CD14-positive monocyte (primary cell): ENCODE measurements around the gene TAF15. TPM values are rescaled to one million over a fixed set of nuclear protein-coding genes. Genes with fewer than 3 reads are reported as not detected.

Experiments used
- DNase-seq, 3 donors: peaks; one replicate each; pipeline ENCODE4 v3.0.0-alpha.2; 2011 to 2022
- H2AFZ ChIP-seq: 2 replicates; pipeline ENCODE4 v1.6.0; 2012; ENCODE audit warnings: mild to moderate bottlenecking, low read depth, low read length, inconsistent platforms; ENCODE audit not compliant: insufficient read depth, poor library complexity, severe bottlenecking
- H3K27ac ChIP-seq, 2 donors: 1 replicate in 1 of 2; 2 replicates in 1 of 2; pipeline ENCODE4 v1.5.1; 2012 to 2013; ENCODE audit warnings: low read length in 2 of 2, control low read depth in 1 of 2, inconsistent platforms in 1 of 2, low read depth in 1 of 2, mild to moderate bottlenecking in 1 of 2
- H3K27me3 ChIP-seq, 2 donors: one replicate each; pipeline versions ENCODE4 v1.6.0 to v1.6.1; 2011 to 2013; ENCODE audit warnings: low read length in 2 of 2; ENCODE audit not compliant: control insufficient read depth in 2 of 2, insufficient read depth in 2 of 2
- H3K36me3 ChIP-seq, 2 donors: replicated peaks in 1 of 2; 1 replicate in 1 of 2; 2 replicates in 1 of 2; pipeline versions ENCODE4 v1.5.1 to v1.6.1; 2012 to 2013; ENCODE audit warnings: low read length in 2 of 2, control low read depth in 1 of 2, inconsistent platforms in 1 of 2, mild to moderate bottlenecking in 1 of 2; ENCODE audit not compliant: insufficient read depth in 2 of 2, control insufficient read depth in 1 of 2
- H3K4me1 ChIP-seq, 2 donors: 1 replicate in 1 of 2; 2 replicates in 1 of 2; pipeline versions ENCODE4 v1.5.1 to v1.6.1; 2012 to 2013; ENCODE audit warnings: low read length in 2 of 2, control low read depth in 1 of 2, inconsistent platforms in 1 of 2, mild to moderate bottlenecking in 1 of 2, moderate library complexity in 1 of 2; ENCODE audit not compliant: insufficient read depth in 2 of 2, control insufficient read depth in 1 of 2
- H3K4me2 ChIP-seq: replicated peaks from 2 replicates; pipeline ENCODE3; 2012; ENCODE audit warnings: low read length, moderate library complexity, mild to moderate bottlenecking; ENCODE audit not compliant: poor library complexity, severe bottlenecking; ENCODE audit errors: extremely low read depth
- H3K4me3 ChIP-seq, 3 experiments: fragments of 200-600 bp in 1 of 3; sonication (generic) in 1 of 3; replicated peaks in 1 of 3; 1 replicate in 2 of 3; 2 replicates in 1 of 3; pipeline ENCODE4 v1.5.1; 2011 to 2013; ENCODE audit warnings: low read length in 3 of 3, mild to moderate bottlenecking in 3 of 3, control low read depth in 2 of 3, low read depth in 2 of 3, inconsistent platforms in 1 of 3, moderate library complexity in 1 of 3
- H3K79me2 ChIP-seq: 2 replicates; pipeline ENCODE4 v1.6.0; 2012; ENCODE audit warnings: mild to moderate bottlenecking, control low read depth, inconsistent platforms, low read length, moderate library complexity; ENCODE audit not compliant: insufficient read depth
- H3K9ac ChIP-seq: 2 replicates; pipeline ENCODE4 v1.6.0; 2017; ENCODE audit warnings: low read length, mild to moderate bottlenecking; ENCODE audit not compliant: insufficient read depth, poor library complexity, severe bottlenecking
- H3K9me3 ChIP-seq, 2 donors: replicated peaks in 1 of 2; 1 replicate in 1 of 2; 2 replicates in 1 of 2; pipeline versions ENCODE4 v1.5.1 to v1.6.1; 2012 to 2013; ENCODE audit warnings: low read length in 2 of 2, control low read depth in 1 of 2; ENCODE audit not compliant: control insufficient read depth in 1 of 2, insufficient read depth in 1 of 2
- H4K20me1 ChIP-seq: 2 replicates; pipeline ENCODE4 v1.6.0; 2012; ENCODE audit warnings: mild to moderate bottlenecking, low read length, control low read depth, moderate library complexity; ENCODE audit not compliant: insufficient read depth
- H3K27ac Mint-ChIP-seq, 7 donors: one replicate each; pipeline ENCODE4 v1.8.0; 2020; ENCODE audit warnings: mild to moderate bottlenecking in 7 of 7, mixed read lengths in 7 of 7, moderate library complexity in 6 of 7, inconsistent platforms in 2 of 7
- H3K27me3 Mint-ChIP-seq, 3 donors: one replicate each; pipeline ENCODE4 v1.8.0; 2021 to 2022; ENCODE audit warnings: low read depth in 3 of 3, mild to moderate bottlenecking in 3 of 3, mixed read lengths in 3 of 3, moderate library complexity in 3 of 3, inconsistent platforms in 1 of 3
- H3K36me3 Mint-ChIP-seq, 2 donors: one replicate each; pipeline ENCODE4 v1.8.0; 2020; ENCODE audit warnings: mixed read lengths in 2 of 2, inconsistent platforms in 1 of 2, mild to moderate bottlenecking in 1 of 2
- H3K4me1 Mint-ChIP-seq: one replicate; pipeline ENCODE4 v1.8.0; 2020; ENCODE audit warnings: mild to moderate bottlenecking, mixed read lengths
- H3K4me3 Mint-ChIP-seq, 2 donors: one replicate each; pipeline ENCODE4 v1.8.0; 2020; ENCODE audit warnings: mild to moderate bottlenecking in 2 of 2, mixed read lengths in 2 of 2, moderate library complexity in 1 of 2
- H3K9me3 Mint-ChIP-seq, 7 donors: one replicate each; pipeline ENCODE4 v1.8.0; 2020 to 2022; ENCODE audit warnings: mixed read lengths in 7 of 7, mild to moderate bottlenecking in 6 of 7, moderate library complexity in 6 of 7, inconsistent platforms in 2 of 7
- WGBS: methylation state at CpG from one replicate; pipeline ENCODE4 v1.1.5; 2013; ENCODE audit warnings: missing lambda C conversion rate; ENCODE audit not compliant: insufficient coverage; 5-methylcytosine and 5-hydroxymethylcytosine counted together
- intact Hi-C, 2 donors: fragments of 100-400 bp; cut with micrococcal nuclease; formaldehyde crosslinking; loops; one replicate each; pipeline versions ENCODE4 v1.15.0 to v1.15.1; 2023
- polyA plus RNA-seq, 3 donors: library from polyadenylated mRNA; depleted of rRNA in 1 of 3; unstranded in 2 of 3; stranded (reverse) in 1 of 3; fragments of 300-500 nt in 2 of 3; fragments of >200 nt in 1 of 3; fragmentation: Illumina TruSeq in 2 of 3; gene quantifications; 1 replicate in 2 of 3; 2 replicates in 1 of 3; pipeline ENCODE4 v1.2.3, GENCODE V29; 2012 to 2021
- TF ChIP-seq, protein P1 (sequence below): fragments of 200-600 bp; IDR thresholded peaks from one replicate; pipeline ENCODE4 v1.8.0; 2022; ENCODE audit warnings: antibody characterized with exemption, mild to moderate bottlenecking

The TAF15 gene
- polyA plus RNA-seq, 3 donors: 6.0 to 50.6 (median 16.3) TPM

DNA sequence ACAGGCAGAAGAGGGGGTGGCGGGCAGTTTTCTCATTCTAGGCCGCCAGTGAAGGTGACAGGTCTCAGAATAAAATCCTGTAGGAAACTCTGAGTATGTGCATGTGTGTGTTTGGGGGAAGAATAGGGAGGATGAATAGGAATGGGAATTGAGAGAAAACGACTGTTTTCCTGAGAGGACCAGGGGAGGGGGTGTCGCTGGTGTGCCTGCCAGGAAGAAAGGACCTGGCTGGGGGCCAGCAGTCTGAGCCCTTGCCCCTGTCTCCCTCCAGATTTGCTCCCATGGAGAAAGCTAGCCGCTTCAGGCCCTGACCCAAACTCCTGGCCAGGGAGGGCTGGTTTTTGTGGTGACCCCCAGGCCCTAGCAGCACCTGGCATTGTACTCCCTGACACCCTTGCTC lies 34.2 kb upstream of the TAF15 start:
- H3K4me3 ChIP-seq: no peak overlapping the region
- DNase-seq: no peak
- H4K20me1 ChIP-seq: no peaks in the 10 kb centered on the region
- no peak overlapping the region for H3K9ac ChIP-seq
- WGBS: 84% methylated on average over 4 of the region's 5 CpGs
- TF ChIP-seq, protein P1, sequence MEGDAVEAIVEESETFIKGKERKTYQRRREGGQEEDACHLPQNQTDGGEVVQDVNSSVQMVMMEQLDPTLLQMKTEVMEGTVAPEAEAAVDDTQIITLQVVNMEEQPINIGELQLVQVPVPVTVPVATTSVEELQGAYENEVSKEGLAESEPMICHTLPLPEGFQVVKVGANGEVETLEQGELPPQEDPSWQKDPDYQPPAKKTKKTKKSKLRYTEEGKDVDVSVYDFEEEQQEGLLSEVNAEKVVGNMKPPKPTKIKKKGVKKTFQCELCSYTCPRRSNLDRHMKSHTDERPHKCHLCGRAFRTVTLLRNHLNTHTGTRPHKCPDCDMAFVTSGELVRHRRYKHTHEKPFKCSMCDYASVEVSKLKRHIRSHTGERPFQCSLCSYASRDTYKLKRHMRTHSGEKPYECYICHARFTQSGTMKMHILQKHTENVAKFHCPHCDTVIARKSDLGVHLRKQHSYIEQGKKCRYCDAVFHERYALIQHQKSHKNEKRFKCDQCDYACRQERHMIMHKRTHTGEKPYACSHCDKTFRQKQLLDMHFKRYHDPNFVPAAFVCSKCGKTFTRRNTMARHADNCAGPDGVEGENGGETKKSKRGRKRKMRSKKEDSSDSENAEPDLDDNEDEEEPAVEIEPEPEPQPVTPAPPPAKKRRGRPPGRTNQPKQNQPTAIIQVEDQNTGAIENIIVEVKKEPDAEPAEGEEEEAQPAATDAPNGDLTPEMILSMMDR: no peak
- H3K27ac Mint-ChIP-seq: no peak overlapping the region
- H3K79me2 ChIP-seq: no peaks in the 10 kb centered on the region
- H3K4me3 Mint-ChIP-seq: no peak overlapping the region
- intact Hi-C loops: no loop called here
- H3K4me2 ChIP-seq: no peak overlapping the region
- H3K4me1 Mint-ChIP-seq: peaks cover 22% of the 10 kb centered on the region
- no peaks in the 10 kb centered on the region for H3K36me3 ChIP-seq
- peaks cover 17% of the 10 kb centered on the region in 2 donors for H3K4me1 ChIP-seq
- peaks cover 0 to 4% of the 10 kb centered on the region in 2 donors for H3K27me3 ChIP-seq
- H3K27ac ChIP-seq: no peak overlapping the region
- peaks cover 9 to 28% (median 11%) of the 10 kb centered on the region in 3 donors for H3K27me3 Mint-ChIP-seq
- no peak overlapping the region for H2AFZ ChIP-seq
- peaks cover 0 to 4% (median 0%) of the 10 kb centered on the region in 7 donors for H3K9me3 Mint-ChIP-seq
- H3K9me3 ChIP-seq: no peaks in the 10 kb centered on the region
- no peaks in the 10 kb centered on the region for H3K36me3 Mint-ChIP-seq

DNA sequence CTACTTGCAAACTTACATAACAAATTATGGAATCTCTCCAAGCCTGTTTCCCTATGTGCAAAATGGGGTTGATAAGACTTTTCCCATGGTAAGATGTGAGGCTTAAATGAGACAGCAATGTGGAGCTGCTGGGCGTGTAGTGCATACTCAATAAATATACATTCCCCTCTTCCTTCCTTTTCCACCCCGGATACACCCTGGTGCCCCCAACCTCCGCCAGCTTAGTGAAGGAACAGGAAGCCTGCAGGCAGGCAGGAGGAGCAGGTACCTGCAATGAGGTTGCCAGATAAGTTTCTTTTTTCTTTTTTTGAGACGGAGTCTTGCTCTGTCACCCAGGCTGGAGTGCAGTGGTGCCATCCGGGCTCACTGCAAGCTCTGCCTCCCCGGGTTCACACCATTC lies 33.7 kb upstream of the TAF15 start:
- no peaks in the 10 kb centered on the region for H3K36me3 Mint-ChIP-seq
- no peak for DNase-seq
- intact Hi-C loops: no loop called here

More for the DNA sequence above, 33.7 kb upstream of the TAF15 start:
- Mint-ChIP-seq H3K27me3 (peaks cover 9 to 31% (median 13%) of the 10 kb centered on the region in 3 donors), H3K9me3 (peaks cover 0 to 2% (median 0%) of the 10 kb centered on the region in 7 donors), H3K4me3 (peak overlapping the region in 1 of 2 donors; percentile 26), H3K27ac (no peak overlapping the region), H3K4me1 (peaks cover 22% of the 10 kb centered on the region)
- H3K4me3 ChIP-seq: no peak overlapping the region
- no peak overlapping the region for H2AFZ ChIP-seq
- no peak overlapping the region for H3K27ac ChIP-seq
- no peaks in the 10 kb centered on the region for H3K36me3 ChIP-seq
- no peaks in the 10 kb centered on the region for H3K9me3 ChIP-seq
- H4K20me1 ChIP-seq: no peaks in the 10 kb centered on the region
- no peak overlapping the region for H3K9ac ChIP-seq
- TF ChIP-seq, protein P1: no peak
- H3K27me3 ChIP-seq: peaks cover 0 to 4% of the 10 kb centered on the region in 2 donors
- no CpG with 5 or more reads among the region's 6 CpGs for WGBS
- no peak overlapping the region for H3K4me2 ChIP-seq
- H3K79me2 ChIP-seq: no peaks in the 10 kb centered on the region
- H3K4me1 ChIP-seq: peaks cover 17% of the 10 kb centered on the region in 2 donors
